Peyer's patch (tissue), 4 donors: ENCODE measurements around the gene PEAK1.

Experiments
- CTCF ChIP-seq, 6 experiments: fragments of 450-650 bp in 4 of 6; fragments of 200-600 bp in 2 of 6; sonication (generic) in 1 of 6; IDR thresholded peaks; one replicate each; pipeline ENCODE4 v1.5.1; 2017 to 2019; ENCODE audit warnings: antibody characterized with exemption in 6 of 6, mild to moderate bottlenecking in 3 of 6, moderate library complexity in 1 of 6
- POLR2A ChIP-seq, 2 donors: fragments of 450-650 bp; IDR thresholded peaks; one replicate each; pipeline ENCODE4 v1.5.1; 2017; ENCODE audit warnings: antibody characterized with exemption in 2 of 2, mild to moderate bottlenecking in 2 of 2, moderate library complexity in 2 of 2

- TF ChIP-seq CTCF (IDR thresholded peaks at IDR 0.05) = no peak
- TF ChIP-seq POLR2A (IDR thresholded peaks at IDR 0.05) = no peak
Observed at GRCh38 chr15:77097248-77097721, 322.6 kb downstream of the PEAK1 start.
